Thyroid gland (tissue), 4 donors: Measurements from ENCODE around the gene KIAA1671.

Experiments used
- CTCF ChIP-seq, 6 experiments: fragments of 200-600 bp in 3 of 6; fragments of 450-650 bp in 3 of 6; sonication (generic) in 3 of 6; IDR thresholded peaks; one replicate each; pipeline ENCODE4 v1.5.1; 2016 to 2019; ENCODE audit warnings: antibody characterized with exemption in 6 of 6, mild to moderate bottlenecking in 2 of 6, inconsistent platforms in 1 of 6, moderate library complexity in 1 of 6
- POLR2A ChIP-seq, 2 donors: fragments of 450-650 bp; IDR thresholded peaks; one replicate each; pipeline ENCODE4 v1.6.1; 2017; ENCODE audit warnings: antibody characterized with exemption in 2 of 2, mild to moderate bottlenecking in 2 of 2, moderate library complexity in 1 of 2

GRCh38 chr22:25105817-25106650 is 153.5 kb downstream of the KIAA1671 start:
- TF ChIP-seq CTCF (IDR thresholded peaks at IDR 0.05) (no peak), POLR2A (IDR thresholded peaks at IDR 0.05) (no peak)
